GM23248 (cell line): ENCODE results near the gene SPATA7.

Experiments used
- EZH2 ChIP-seq: fragments of 200-600 bp; sonication (generic); IDR thresholded peaks from 2 replicates; pipeline ENCODE4 v1.6.1; 2018; ENCODE audit warnings: antibody characterized with exemption, mild to moderate bottlenecking; ENCODE audit not compliant: insufficient read depth, poor library complexity, severe bottlenecking
- EZH2phosphoT487 ChIP-seq: fragments of 200-600 bp; sonication (generic); IDR thresholded peaks from 2 replicates; pipeline ENCODE4 v1.6.1; 2018; ENCODE audit warnings: antibody characterized with exemption, moderate library complexity, mild to moderate bottlenecking, low read depth; ENCODE audit not compliant: insufficient read depth

GRCh38 chr14:88354358-88354757, 31.1 kb upstream of the SPATA7 start:
- TF ChIP-seq EZH2phosphoT487 (no peak), EZH2 (no peak)
